ENCODE results near the gene CDC27.
"Not testable (repeated sequence)": the region's sequence is repeated elsewhere in the genome, so short reads cannot be mapped to it uniquely, and the experiment has no call there.

CDC27 gene

GRCh38 chr17:47192554-47192953 lies 3.5 kb upstream of the CDC27 start:
- no peak for DNase-seq

- DNase-seq: no peak
Observed at GRCh38 chr17:47190770-47191169, 1.7 kb upstream of the CDC27 start.

DNA sequence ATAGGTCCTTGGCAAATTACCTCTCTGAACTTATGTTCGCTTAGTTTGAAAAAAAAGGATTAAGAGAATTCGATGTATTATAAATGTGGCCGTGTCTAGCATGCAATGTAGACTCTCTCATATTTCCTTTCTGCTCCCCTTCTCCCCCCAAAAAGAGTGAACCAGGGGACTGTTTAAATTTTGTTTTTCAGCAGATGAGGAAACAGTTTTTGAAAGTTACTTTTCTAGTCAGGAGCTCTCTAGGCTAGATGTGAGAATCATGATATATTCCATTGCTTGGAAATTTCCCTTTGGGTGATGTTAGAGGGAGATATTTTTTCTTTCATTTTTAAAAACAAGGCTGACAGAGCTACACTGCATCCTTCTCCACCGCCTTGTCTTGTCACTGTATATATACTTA lies 1.1 kb upstream of the CDC27 start:
- DNase-seq: no peak

DNA sequence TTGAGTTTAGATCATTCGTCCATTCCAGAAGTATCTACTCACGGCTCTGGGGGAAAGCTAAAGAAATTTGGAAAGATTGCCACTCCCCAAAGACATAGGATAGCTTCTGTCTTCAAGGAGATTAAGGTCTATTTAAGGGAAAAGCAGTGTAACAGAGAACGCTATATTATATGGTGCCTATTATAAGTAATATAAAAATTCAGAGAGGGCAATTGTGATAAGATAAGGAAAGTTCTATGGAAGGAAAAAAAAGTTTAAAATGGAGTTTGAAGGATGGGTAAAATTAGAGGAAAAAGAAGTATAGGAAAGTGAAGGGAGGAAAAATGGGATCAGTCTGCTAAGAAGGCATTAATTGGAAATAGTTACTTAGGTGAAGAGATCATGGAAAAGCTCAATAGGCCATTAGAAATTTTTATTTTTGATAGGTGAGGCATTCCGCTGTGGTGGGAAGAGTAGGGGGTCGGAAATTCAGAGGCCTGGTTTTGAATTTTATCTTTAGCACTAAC lies 690 bp upstream of the CDC27 start:
- DNase-seq: no peak

- DNase-seq: no peak
Observed at GRCh38 chr17:47188271-47188875, 722 bp downstream of the CDC27 start.

DNA sequence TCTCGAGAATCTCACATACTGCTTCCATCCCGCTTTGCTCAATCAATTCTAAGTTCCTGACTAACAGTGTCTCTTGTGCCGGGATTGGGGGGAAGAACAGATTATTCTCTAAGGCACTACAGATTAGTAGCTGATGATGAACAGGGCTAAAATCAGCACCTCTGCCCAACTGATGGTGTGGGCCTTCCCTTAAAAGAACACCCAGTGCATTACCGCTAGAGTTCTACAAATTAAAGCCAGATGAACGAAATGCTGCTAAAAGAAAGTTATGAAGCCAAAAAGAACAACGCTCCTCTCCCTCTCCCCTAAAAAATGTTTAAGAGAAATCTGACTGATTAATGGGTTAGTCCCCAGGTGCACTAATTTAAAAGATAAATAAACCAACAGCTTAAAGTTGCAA lies 4.4 kb downstream of the CDC27 start:
- DNase-seq: no peak

GRCh38 chr17:47180988-47181387 lies 8.1 kb downstream of the CDC27 start:
- DNase-seq: not testable (repeated sequence)

DNA sequence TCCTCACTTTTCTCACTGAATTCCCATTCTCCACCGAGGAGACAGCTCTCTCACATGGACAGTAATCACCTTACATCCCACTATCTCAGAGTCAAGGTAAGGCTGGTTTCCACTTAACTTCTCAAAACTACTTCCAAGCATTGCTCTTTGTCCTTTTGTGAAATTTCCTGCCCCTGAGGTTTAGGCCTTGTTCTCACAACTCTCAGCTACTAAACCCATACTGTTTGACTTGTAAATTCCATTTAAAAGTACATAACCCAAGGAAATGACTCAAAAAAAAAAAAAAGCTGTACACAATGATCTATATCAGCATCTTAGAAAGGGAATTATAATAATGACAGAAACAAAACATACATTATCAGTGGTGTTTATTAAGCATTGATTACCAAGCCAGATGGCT lies 8.8 kb downstream of the CDC27 start:
- DNase-seq: no peak

- DNase-seq: no peak
Observed at GRCh38 chr17:47179141-47179540, 10.0 kb downstream of the CDC27 start.

- DNase-seq: no peak
Observed at GRCh38 chr17:47177261-47177660, 11.8 kb downstream of the CDC27 start.

- no peak for DNase-seq
Observed at GRCh38 chr17:47176389-47176826, 12.7 kb downstream of the CDC27 start.

- DNase-seq: not testable (repeated sequence)
Observed at GRCh38 chr17:47174823-47175222, 14.3 kb downstream of the CDC27 start.

GRCh38 chr17:47172696-47173565 lies 16.2 kb downstream of the CDC27 start:
- DNase-seq: no peak

DNA sequence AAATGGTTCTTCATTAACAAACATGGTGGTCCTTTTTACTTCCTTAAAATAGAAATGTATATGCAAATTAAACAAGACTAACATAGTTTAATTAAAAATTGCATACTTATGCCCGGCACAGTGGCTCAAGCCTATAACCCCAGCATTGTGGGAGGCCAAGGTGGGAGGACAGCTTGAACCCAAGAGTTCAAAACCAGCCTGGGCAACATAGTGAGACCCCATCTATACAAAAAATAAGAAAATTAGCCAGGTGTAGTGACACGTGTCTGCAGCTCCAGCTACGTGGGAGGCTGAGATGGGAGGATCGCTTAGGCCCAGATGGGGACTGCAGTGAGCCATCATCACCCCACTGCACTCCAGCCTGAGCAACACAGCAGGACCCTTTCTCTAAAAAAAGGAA lies 18.4 kb downstream of the CDC27 start:
- no peak for DNase-seq

- DNase-seq: not testable (repeated sequence)
Observed at GRCh38 chr17:47168896-47169295, 20.2 kb downstream of the CDC27 start.

GRCh38 chr17:47166854-47167253 lies 22.2 kb downstream of the CDC27 start:
- not testable (repeated sequence) for DNase-seq

DNA sequence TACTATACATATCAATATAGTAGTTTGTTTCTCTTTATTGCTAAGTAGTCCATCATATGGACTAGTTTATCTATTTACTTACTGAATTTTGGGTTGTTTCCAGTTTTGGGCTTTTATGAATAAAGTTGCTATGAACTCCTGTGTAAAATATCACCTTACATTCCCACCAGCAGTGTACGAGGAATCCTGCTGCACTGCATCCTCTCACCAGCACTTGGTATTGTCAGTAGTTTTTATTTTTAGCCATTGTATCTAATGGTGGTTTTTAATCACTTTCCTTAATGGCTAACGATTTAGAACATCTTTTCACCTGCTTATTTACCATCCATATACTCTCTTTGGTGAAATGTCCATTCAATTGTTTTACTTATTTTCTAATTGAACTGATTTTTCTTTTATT lies 24.0 kb downstream of the CDC27 start:
- no peak for DNase-seq

DNA sequence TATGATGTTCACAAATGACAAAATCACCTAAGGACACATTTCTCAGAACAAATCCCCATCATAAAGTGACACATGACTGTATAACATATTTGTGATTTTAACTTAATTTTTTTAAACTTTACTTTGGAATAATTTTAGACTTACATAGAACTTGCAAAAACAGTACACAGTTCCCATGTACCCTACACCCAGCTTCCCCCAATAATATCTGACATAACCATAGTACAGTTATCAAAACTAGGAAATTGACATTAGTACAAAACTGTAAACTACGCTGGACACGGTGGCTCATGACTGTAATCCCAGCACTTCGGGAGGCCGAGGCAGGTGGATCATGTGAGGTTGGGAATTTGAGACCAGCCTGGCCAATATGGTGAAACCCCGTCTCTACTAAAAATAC lies 24.8 kb downstream of the CDC27 start:
- no peak for DNase-seq

GRCh38 chr17:47162013-47162622 lies 27.0 kb downstream of the CDC27 start:
- DNase-seq: no peak

- no peak for DNase-seq
Observed at GRCh38 chr17:47159315-47159714, 29.8 kb downstream of the CDC27 start.

GRCh38 chr17:47145351-47145750 lies 43.7 kb downstream of the CDC27 start:
- DNase-seq: no peak

DNA sequence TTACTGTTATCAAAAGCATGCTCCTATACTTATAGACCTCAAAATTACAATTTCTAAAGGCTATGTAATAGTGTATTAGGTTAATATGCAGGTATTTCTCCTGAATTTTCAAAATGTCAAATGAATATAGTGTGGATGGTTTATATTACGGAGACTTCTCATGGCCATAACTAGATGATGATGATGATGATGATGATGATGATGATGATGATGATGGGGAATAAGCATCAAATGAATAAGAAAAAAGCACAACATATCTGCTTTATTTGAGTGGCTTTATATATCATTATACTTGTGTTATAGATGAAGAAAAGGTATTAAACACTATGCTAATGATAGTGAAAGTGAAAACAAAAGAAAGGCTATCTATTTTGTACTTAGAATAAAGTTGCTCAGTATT lies 53.9 kb downstream of the CDC27 start:
- DNase-seq: no peak

GRCh38 chr17:47134354-47134753 lies 54.7 kb downstream of the CDC27 start:
- not testable (repeated sequence) for DNase-seq

- DNase-seq: no peak
Observed at GRCh38 chr17:47131761-47132160, 57.3 kb downstream of the CDC27 start.
